Cardiac muscle cell (in vitro differentiated cells and primary cell): Measurements from ENCODE around the gene CORO1C. TPM values are rescaled to one million over a fixed set of nuclear protein-coding genes. Genes with fewer than 3 reads are reported as not detected.
"Not testable (repeated sequence)": the region's sequence is repeated elsewhere in the genome, so short reads cannot be mapped to it uniquely, and the experiment has no call there.

ENCODE experiments used
- DNase-seq, 2 donors: peaks; one replicate each; pipeline versions ENCODE4 v3.0.0 to v3.0.0-alpha.2; 2010 to 2017; ENCODE audit warnings: low read depth in 1 of 2, low spot score in 1 of 2
- H3K27ac ChIP-seq: fragments of 200-600 bp; sonication (generic); 2 replicates; pipeline ENCODE4 v1.5.1; 2016
- H3K27me3 ChIP-seq: fragments of 200-600 bp; sonication (generic); 2 replicates; pipeline ENCODE4 v1.6.0; 2016; ENCODE audit warnings: control low read depth
- H3K36me3 ChIP-seq: fragments of 200-600 bp; sonication (generic); 2 replicates; pipeline ENCODE4 v1.5.1; 2016; ENCODE audit warnings: control low read depth
- H3K4me1 ChIP-seq: fragments of 200-600 bp; sonication (generic); 2 replicates; pipeline ENCODE4 v1.8.1; 2017; ENCODE audit warnings: low read depth, mild to moderate bottlenecking, mixed run types
- H3K4me3 ChIP-seq: fragments of 200-600 bp; sonication (generic); 2 replicates; pipeline ENCODE4 v1.5.1; 2016; ENCODE audit warnings: mild to moderate bottlenecking
- H3K9me3 ChIP-seq: fragments of 200-600 bp; sonication (generic); 2 replicates; pipeline ENCODE4 v1.5.1; 2017; ENCODE audit warnings: low read depth, mild to moderate bottlenecking, control low read depth
- CTCF ChIP-seq: IDR thresholded peaks from 2 replicates; pipeline ENCODE4 v1.5.1; 2012; ENCODE audit warnings: low read depth, mild to moderate bottlenecking, low read length
- polyA plus RNA-seq: library from polyadenylated mRNA; unstranded; fragments of >200 nt; fragmentation: Nextera tagmentation; extraction: Ambion mirVana; gene quantifications from 2 replicates; pipeline ENCODE4 v1.2.1, GENCODE V29; 2016
- total RNA-seq: library from RNA; depleted of rRNA; stranded (reverse); fragments of >200 nt; gene quantifications from 2 replicates; pipeline ENCODE4 v1.2.3, GENCODE V29; 2016

Gene CORO1C
- total and polyA plus RNA-seq, 2 experiments from 2014 or later: 65.4 to 72.5 TPM

GRCh38 chr12:108738170-108738569, 6.9 kb upstream of the CORO1C start:
- no peak overlapping the region for H3K4me3 ChIP-seq
- no peaks in the 10 kb centered on the region for H3K4me1 ChIP-seq
- peak in 1 of 2 donors; percentile 20 for DNase-seq

GRCh38 chr12:108735855-108736254, 4.5 kb upstream of the CORO1C start:
- TF ChIP-seq CTCF: no peak
- Histone ChIP-seq H3K36me3 (no peaks in the 10 kb centered on the region), H3K4me1 (no peaks in the 10 kb centered on the region)

More at GRCh38 chr12:108738170-108738569, 6.9 kb upstream of the CORO1C start:
- no peak for TF ChIP-seq CTCF
- no peaks in the 10 kb centered on the region for H3K27me3 ChIP-seq
- H3K9me3 ChIP-seq: no peaks in the 10 kb centered on the region
- H3K27ac ChIP-seq: no peak overlapping the region
- no peaks in the 10 kb centered on the region for H3K36me3 ChIP-seq

GRCh38 chr12:108734200-108734906, 3.0 kb upstream of the CORO1C start:
- DNase-seq: peak in 1 of 2 donors; percentile 79
- Histone ChIP-seq H3K9me3 (no peaks in the 10 kb centered on the region), H3K27ac (no peak overlapping the region), H3K36me3 (no peaks in the 10 kb centered on the region), H3K4me3 (no peak overlapping the region), H3K27me3 (no peaks in the 10 kb centered on the region), H3K4me1 (peaks cover 3% of the 10 kb centered on the region)
- no peak for TF ChIP-seq CTCF

More at GRCh38 chr12:108735855-108736254, 4.5 kb upstream of the CORO1C start:
- no peak overlapping the region for H3K4me3 ChIP-seq
- H3K9me3 ChIP-seq: no peaks in the 10 kb centered on the region
- H3K27ac ChIP-seq: no peak overlapping the region
- no peak for DNase-seq
- H3K27me3 ChIP-seq: no peaks in the 10 kb centered on the region

GRCh38 chr12:108733230-108733531, 1.9 kb upstream of the CORO1C start:
- H3K4me1 ChIP-seq: peaks cover 14% of the 10 kb centered on the region
- H3K4me3 ChIP-seq, H3K9me3 ChIP-seq, DNase-seq, H3K27me3 ChIP-seq, H3K27ac ChIP-seq, H3K36me3 ChIP-seq: not testable (repeated sequence)

- Histone ChIP-seq H3K9me3 (no peaks in the 10 kb centered on the region), H3K36me3 (no peaks in the 10 kb centered on the region), H3K4me3 (peak overlapping the region; percentile 98), H3K27ac (peak overlapping the region; percentile 95), H3K27me3 (no peaks in the 10 kb centered on the region), H3K4me1 (peaks cover 15% of the 10 kb centered on the region)
- TF ChIP-seq CTCF: no peak
- no peak for DNase-seq
Observed at GRCh38 chr12:108732489-108733229, 1.3 kb upstream of the CORO1C start.

- Histone ChIP-seq H3K9me3 (no peaks in the 10 kb centered on the region), H3K4me1 (peaks cover 15% of the 10 kb centered on the region), H3K27ac (peak overlapping the region; percentile 95), H3K36me3 (no peaks in the 10 kb centered on the region), H3K27me3 (no peaks in the 10 kb centered on the region), H3K4me3 (peak overlapping the region; percentile 98)
- TF ChIP-seq CTCF: no peak
- DNase-seq: peak; percentile 98 to 100
Observed at GRCh38 chr12:108731866-108732461, 646 bp upstream of the CORO1C start.
